Measurements from ENCODE around the gene METRNL.

The METRNL gene

GRCh38 chr17:83095016-83095415, 15.6 kb downstream of the METRNL start:
- H3K27ac ChIP-seq (ENCODE audit: low read depth, low read length, poor library complexity, severe bottlenecking), result no peak overlapping the region
- H3K4me2 ChIP-seq (ENCODE audit: low read length), result no peak overlapping the region
- H3K36me3 ChIP-seq (ENCODE audit: insufficient read depth, low read length), result peaks cover 10% of the 10 kb centered on the region; the same call in 1 of the 2 replicates
- H3K27me3 ChIP-seq (ENCODE audit: insufficient read depth, low read length), result no peaks in the 10 kb centered on the region
- no peaks in the 10 kb centered on the region for H4K20me1 ChIP-seq (ENCODE audit: insufficient read depth, low read length)
- peaks cover 11% of the 10 kb centered on the region for H3K4me1 ChIP-seq (ENCODE audit: insufficient read depth, low read length, severe bottlenecking)
- no peaks in the 10 kb centered on the region for H3K79me2 ChIP-seq (ENCODE audit: insufficient read depth, low read length)
- no peaks in the 10 kb centered on the region for H3K9me2 ChIP-seq (ENCODE audit: low read depth, low read length)
- H3K4me3 ChIP-seq (ENCODE audit: low read depth, low read length, poor library complexity, severe bottlenecking), result no peak overlapping the region
- no peak overlapping the region for H2AFZ ChIP-seq (ENCODE audit: low read length)
- no peaks in the 10 kb centered on the region for H3K9me3 ChIP-seq (ENCODE audit: low read length)
- no peak for TF ChIP-seq CTCF (IDR thresholded peaks at IDR 0.05; ENCODE audit: low read length)
- no peak for TF ChIP-seq EZH2 (IDR thresholded peaks at IDR 0.05; ENCODE audit: borderline replicate concordance, low read length)
- no peak overlapping the region for H3K9ac ChIP-seq (ENCODE audit: low read length)
- H3F3A ChIP-seq (ENCODE audit: insufficient read depth, low read length), result no peaks in the 10 kb centered on the region

GRCh38 chr17:83096401-83097224, 17.2 kb downstream of the METRNL start:
- no peak overlapping the region for H3K4me3 ChIP-seq (ENCODE audit: low read depth, low read length, poor library complexity, severe bottlenecking)
- H3K4me1 ChIP-seq (ENCODE audit: insufficient read depth, low read length, severe bottlenecking), result peaks cover 15% of the 10 kb centered on the region
- no peak overlapping the region for H2AFZ ChIP-seq (ENCODE audit: low read length)
- no peaks in the 10 kb centered on the region for H3K79me2 ChIP-seq (ENCODE audit: insufficient read depth, low read length)
- H3K9me2 ChIP-seq (ENCODE audit: low read depth, low read length), result no peaks in the 10 kb centered on the region
- peaks cover 7% of the 10 kb centered on the region; the same call in 1 of the 2 replicates for H3K27me3 ChIP-seq (ENCODE audit: insufficient read depth, low read length)
- TF ChIP-seq CTCF (IDR thresholded peaks at IDR 0.05; ENCODE audit: low read length) (no peak), EZH2 (IDR thresholded peaks at IDR 0.05; ENCODE audit: borderline replicate concordance, low read length) (no peak)
- no peak overlapping the region for H3K9ac ChIP-seq (ENCODE audit: low read length)
- no peaks in the 10 kb centered on the region for H4K20me1 ChIP-seq (ENCODE audit: insufficient read depth, low read length)
- no peak overlapping the region for H3K27ac ChIP-seq (ENCODE audit: low read depth, low read length, poor library complexity, severe bottlenecking)
- H3K4me2 ChIP-seq (ENCODE audit: low read length), result no peak overlapping the region
- no peaks in the 10 kb centered on the region for H3F3A ChIP-seq (ENCODE audit: insufficient read depth, low read length)
- H3K9me3 ChIP-seq (ENCODE audit: low read length), result no peaks in the 10 kb centered on the region
- H3K36me3 ChIP-seq (ENCODE audit: insufficient read depth, low read length), result peaks cover 10% of the 10 kb centered on the region; the same call in 1 of the 2 replicates

GRCh38 chr17:83097831-83098230, 18.4 kb downstream of the METRNL start:
- no peak for TF ChIP-seq EZH2 (IDR thresholded peaks at IDR 0.05; ENCODE audit: borderline replicate concordance, low read length)
- no peak for TF ChIP-seq CTCF (IDR thresholded peaks at IDR 0.05; ENCODE audit: low read length)
- H3K9me3 ChIP-seq (ENCODE audit: low read length), result no peaks in the 10 kb centered on the region
- H4K20me1 ChIP-seq (ENCODE audit: insufficient read depth, low read length), result no peaks in the 10 kb centered on the region
- no peak overlapping the region for H3K27ac ChIP-seq (ENCODE audit: low read depth, low read length, poor library complexity, severe bottlenecking)
- H3F3A ChIP-seq (ENCODE audit: insufficient read depth, low read length), result no peaks in the 10 kb centered on the region
- H3K79me2 ChIP-seq (ENCODE audit: insufficient read depth, low read length), result no peaks in the 10 kb centered on the region
- H3K9ac ChIP-seq (ENCODE audit: low read length), result no peak overlapping the region
- H3K4me2 ChIP-seq (ENCODE audit: low read length), result no peak overlapping the region
- H2AFZ ChIP-seq (ENCODE audit: low read length), result no peak overlapping the region
- peaks cover 15% of the 10 kb centered on the region for H3K4me1 ChIP-seq (ENCODE audit: insufficient read depth, low read length, severe bottlenecking)
- H3K9me2 ChIP-seq (ENCODE audit: low read depth, low read length), result no peaks in the 10 kb centered on the region
- peaks cover 7% of the 10 kb centered on the region; the same call in 1 of the 2 replicates for H3K27me3 ChIP-seq (ENCODE audit: insufficient read depth, low read length)
- peaks cover 10% of the 10 kb centered on the region; the same call in 1 of the 2 replicates for H3K36me3 ChIP-seq (ENCODE audit: insufficient read depth, low read length)
- no peak overlapping the region for H3K4me3 ChIP-seq (ENCODE audit: low read depth, low read length, poor library complexity, severe bottlenecking)

Data from OCI-LY1 (cell line).